Anterior cingulate cortex (tissue), 58 donors: ENCODE measurements around the gene SPINK14.

Experiments used
- DNase-seq, 58 donors: peaks; one replicate each; lab custom pipeline; 2025; lab: John Stamatoyannopoulos, UW

SPINK14 gene, protein sequence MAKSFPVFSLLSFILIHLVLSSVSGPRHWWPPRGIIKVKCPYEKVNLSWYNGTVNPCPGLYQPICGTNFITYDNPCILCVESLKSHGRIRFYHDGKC

DNA sequence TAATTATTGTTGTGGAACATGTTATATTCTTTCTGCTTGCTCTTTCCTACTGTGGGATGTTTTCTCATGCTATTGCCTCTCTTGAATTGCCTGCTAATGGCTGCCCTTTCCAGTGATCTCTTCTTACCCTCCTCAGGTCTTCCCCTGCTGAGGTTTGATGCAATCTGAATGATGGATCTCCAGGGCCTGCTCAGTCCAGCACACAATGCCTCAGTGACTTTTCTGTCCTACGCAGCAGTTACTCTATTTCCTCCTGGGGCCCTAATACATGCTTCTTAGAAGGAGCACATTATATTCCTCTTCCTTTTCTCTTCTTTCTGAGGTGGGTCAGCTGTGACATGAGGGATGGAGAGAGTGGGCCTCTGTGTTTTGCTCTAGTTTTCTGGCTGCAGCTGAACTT, at the start of gene SPINK14:
Gene SPINK14, plus strand, starts transcription at position 301 of the 400 bp plus-strand sequence. CDS start 1,187 bp downstream, outside the sequence.
- no peak for DNase-seq

DNA sequence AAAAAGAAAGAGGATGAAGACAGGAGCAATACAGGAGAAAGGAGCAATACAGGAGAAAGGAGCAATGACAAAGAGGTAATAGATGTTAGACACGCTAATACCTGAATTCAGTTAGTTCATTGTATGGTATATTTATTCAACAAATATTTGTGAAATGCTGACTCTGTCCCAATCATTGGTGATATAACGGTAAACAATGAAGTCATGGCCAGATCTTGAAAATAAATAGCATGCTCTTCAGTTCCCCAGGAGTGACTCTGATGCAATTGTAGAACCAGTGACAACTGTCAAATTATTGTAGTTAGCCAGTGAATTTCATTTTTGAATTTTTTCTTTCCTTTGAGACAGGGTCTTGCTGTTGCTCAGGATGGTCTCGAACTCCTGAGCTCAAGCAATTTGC, 48.0 kb upstream of the SPINK14 start:
- no peak for DNase-seq

DNA sequence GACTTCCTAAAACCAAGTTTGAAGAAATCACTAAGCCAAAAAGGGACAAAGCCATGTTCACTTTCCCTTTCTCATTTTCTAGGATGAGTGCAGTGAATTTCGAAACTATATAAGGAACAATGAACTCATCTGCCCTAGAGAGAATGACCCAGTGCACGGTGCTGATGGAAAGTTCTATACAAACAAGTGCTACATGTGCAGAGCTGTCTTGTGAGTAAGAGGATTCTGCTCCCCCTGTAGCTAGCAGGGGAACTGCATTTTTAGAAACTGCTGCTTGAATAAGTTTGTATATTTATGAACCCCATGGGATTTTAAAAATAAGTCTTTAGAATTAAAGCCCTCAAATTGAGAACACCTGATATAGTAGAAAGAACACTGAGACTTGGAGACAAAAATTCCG, 42.7 kb upstream of the SPINK14 start:
- no peak for DNase-seq

DNA sequence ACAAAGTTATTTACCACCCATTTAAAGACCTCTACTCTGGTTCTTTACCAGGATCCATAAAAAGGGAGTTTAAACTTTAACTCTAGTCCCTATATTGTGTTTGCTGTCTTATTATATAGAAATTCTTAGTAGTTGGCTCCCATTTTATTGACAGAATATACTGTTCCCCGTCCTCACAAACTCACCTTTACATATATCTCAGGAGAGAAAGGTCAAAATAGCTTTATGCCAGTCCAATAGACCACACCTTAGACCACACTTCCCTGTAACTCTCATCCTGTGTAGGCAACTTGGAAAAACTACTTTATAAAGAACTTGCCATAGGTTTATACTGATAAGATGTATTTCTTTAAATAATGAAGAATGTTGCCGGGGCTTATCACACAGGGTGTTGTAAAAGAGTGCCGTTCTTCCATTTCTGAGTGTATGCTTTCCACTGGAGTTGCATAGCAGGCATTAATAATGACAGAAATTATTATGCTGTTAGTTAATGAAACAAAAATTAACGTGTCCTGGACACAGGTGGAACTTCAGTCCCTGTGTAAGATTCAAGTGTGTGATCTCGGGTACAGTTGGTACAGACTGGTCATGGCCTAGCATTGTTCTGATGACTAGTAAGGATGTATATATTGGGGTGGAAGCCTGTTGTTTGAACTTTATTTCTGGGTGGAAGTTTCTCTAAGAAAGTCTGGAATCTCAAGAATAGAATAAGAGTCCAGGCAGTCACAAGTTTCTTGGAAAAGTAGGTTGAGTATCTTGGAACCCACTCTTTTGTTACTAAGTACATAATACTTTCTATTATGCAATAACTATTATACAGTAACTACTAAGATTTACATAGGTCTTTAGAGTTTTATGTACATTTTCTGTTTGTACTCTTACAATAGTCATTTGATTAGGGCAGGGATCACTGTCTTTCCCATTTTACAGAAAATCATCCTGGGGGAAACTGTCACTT, 33.0 kb upstream of the SPINK14 start:
- DNase-seq: no peak

DNA sequence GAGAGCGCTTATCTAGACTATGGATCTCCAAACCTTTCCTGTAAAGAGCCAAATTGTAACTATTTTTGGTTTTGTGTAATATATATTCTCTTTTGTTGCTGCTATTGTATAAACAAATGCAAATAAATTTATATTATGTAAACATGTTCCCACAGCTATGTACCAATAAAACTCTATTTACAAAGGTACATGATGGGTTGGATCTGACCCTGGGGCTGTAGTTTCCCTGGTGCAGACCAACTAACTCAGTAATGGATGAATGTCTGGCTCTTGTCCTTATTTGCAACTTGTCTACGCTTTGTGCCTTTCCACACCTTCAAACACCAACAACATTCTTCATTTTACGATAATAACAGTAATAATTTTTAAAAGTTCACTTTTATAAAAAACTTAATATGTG, 27.5 kb upstream of the SPINK14 start:
- no peak for DNase-seq

DNA sequence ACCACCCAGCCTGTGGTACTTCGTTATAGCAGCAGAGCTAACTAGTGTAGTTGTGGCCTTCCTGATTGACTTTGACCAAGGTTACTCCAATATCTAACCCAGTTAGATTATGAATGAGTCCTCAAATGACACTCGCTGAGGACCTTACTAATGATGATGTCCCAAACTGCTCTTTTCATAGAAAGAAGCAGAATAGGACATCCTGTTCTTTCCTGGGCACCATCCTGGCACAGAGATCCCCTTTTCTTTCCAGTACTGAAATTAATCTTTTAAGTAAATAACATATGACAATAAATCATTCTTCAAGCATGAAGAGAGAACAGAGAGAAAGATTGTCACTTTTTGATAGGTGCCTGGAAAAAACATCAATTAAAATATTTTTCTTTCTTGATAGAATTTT, 26.7 kb upstream of the SPINK14 start:
- DNase-seq: no peak

DNA sequence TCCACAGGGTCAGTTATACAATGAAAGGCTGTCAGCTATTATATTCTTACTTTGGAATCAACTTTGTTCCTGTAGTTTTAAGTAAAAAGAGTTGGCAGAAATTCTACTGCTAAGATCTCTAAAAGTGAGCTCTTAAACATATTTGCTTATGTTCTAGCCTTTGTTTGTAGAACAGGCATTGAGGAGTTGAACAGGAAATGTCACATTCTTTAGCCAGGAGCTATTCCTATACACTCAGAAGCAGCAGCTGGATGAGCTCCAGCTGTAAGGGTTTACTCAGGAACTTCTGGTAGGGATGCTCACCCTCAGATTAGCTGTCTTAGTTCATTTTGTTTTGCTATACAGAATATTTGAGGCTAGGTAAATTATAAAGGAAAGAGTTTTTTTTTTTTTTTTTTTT, 22.4 kb upstream of the SPINK14 start:
- DNase-seq: no peak

DNA sequence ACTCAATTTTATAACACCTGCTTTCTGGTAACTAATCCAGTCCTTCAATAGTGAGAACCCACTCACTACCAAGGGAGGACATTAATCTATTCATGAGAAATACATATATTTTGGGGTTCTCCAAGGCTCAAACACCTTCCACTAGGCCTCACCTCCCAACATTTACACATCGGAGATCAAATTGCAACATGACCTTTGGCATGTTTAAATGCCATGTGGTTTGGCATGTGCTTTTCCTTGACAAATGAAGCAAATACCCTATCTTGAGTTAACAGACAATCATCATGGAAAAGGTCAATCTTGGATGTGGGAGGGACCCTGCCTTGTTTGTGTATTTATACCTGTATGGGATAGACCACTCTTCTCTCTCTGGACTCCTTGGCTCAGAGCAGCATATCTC, 21.9 kb upstream of the SPINK14 start:
- DNase-seq: no peak

DNA sequence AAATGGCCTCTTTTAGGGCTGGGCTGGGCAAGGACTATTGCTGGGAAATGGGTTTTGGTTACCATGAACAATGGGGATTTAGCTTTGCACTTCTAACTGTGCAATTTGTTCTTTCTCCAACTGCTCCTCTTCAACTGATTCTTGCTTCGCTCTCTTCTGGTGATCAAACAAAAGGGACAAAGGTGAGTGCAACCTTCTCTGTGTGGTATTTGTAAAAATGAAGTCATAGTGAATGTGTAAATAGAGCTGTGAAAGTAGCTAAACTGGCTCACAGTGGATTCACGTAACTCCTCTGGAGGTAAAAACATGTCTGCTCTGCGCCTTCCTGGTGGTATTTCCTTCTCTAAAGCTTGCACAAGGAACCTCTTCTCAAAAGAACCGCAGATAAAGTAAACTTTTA, 20.9 kb upstream of the SPINK14 start:
- no peak for DNase-seq

DNA sequence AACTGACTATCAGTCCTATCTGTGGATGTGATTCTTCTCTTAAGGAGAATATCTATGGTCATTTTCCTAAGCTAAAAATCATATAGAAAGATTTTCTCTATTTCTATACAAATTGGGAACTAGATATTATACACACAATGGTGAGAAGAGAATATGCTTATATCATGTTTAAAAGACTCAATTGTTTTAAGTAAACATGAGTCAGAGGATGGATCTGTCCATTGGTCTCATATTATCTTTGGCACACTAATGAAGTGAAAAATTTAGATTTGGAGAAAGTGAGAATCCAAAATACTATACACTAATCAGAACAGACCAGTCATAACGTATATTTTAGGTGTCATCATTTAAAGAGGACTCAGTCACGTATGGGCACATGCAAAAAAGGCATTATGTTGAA, 16.5 kb upstream of the SPINK14 start:
- DNase-seq: no peak

DNA sequence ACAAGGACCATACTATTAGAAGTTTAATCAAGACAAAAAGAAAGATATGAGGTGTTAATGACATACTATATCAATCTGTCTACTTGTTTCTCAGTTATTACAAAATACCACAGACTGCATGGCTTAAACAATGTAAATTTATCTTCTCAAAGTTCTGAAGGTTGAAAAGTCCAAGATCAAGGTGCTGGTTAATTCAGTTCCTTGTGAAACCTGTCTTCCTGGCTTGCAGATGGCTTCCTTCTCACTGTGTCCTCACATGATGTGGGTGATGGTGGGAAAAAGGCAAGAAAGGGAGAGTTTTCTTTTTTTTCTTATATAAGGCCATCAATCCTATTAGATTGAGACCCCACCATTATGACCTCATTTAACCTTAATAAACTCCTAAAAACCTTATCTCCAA, 15.6 kb upstream of the SPINK14 start:
- no peak for DNase-seq

DNA sequence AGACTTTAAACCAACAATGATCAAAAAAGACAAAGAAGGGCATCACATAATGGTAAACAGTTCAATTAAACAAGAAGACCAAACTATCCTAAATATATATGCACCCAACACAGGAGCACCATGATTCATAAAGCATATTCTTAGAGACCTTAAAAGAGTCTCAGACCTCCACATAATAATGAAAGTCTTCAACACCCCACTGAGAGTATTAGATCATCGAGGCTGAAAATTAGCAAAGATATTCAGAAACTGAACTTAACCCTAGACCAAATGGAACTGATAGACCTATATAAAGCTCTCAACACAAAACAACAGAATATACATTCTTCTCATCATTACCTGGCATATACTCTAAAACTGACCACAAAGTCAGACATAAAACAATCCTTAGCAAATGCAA, 11.7 kb upstream of the SPINK14 start:
- no peak for DNase-seq

DNA sequence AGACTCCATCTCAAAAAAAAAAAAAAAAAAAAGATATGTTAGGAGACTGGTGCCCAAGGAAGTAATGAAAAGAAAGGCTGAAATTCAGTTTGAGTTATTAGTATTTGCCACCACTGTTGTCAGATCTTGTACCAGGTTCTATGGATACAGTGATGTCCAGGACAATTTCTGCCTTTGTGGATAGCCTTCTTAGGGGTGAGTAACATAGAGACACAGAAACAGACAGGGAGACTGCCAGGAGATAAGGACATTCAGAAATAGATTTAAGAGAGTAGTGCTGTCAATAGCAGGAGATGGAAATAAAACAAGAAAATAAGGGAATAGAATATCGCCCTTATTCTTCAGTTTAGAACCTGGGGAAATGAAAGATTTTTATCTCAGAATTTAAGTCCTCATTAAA, 6.3 kb upstream of the SPINK14 start:
- DNase-seq: no peak

DNA sequence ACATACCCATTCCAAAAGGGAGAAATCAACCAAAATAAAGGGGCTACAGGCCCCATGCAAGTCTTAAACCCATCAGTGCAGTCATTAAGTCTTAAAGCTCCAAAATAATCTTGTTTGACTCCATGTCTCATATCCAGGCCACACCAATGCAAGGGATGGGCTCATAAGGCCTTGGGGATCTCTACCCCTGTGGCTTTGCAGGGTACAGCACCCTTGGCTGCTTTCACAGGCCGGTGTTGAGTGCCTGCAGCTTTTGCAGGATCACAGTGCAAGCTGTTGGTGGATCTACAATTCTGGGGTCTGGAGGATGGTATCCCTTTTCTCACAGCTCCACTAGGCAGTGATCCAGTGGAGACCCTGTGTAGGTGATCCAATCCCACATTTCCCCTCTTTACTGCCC, 5.0 kb upstream of the SPINK14 start:
- no peak for DNase-seq

DNA sequence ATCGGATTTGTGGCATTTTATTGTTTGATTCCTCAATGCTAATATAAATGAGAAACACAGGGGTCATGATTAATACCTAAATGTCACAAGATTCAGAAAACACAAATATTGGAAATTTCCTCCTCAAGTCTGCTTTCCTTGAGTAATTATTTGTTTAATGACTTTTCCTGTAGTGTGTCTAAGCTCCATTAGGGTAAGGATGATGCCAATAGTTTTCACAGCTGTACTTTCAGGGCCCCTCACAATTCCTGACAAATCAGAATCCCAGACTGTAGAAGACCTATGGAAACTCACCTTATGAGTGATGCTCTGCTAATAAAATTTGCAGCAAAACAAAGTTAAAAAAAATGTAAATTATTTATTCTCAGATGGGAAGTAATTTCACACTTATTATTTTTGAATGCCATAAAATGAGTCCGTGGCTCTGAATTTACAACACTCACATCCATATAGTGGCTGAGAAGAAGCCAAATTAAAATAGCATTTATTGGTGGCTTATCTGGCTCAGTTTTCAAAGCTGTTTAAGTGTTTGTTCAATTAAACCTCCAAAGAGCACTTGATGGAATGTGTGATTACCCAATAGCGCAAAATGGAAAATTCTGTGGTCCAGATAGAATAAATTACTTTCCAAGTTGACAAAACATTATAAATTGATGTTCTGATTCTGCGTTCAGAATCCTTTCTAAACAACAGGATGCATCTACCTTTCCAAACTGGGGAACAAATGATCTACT, 1.6 kb upstream of the SPINK14 start:
- no peak for DNase-seq

DNA sequence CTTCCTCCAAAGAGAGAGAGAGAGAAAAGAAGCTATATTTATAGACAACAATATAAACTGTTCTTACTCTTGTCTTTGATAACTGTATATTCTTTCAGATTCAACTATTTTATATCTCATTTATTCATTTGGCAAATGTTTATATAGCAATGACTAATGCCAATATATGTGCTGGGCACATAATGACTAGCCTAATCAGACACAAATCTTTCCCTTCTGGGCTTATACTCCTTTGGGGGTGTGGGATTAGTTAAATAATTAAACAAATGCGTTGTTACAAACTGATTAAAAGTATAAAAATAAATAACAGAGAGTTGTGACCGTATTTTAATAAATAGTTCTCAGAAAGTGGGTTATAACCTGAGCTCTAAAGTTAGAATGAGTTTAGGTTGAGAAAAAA, 4.0 kb downstream of the SPINK14 start:
- no peak for DNase-seq

DNA sequence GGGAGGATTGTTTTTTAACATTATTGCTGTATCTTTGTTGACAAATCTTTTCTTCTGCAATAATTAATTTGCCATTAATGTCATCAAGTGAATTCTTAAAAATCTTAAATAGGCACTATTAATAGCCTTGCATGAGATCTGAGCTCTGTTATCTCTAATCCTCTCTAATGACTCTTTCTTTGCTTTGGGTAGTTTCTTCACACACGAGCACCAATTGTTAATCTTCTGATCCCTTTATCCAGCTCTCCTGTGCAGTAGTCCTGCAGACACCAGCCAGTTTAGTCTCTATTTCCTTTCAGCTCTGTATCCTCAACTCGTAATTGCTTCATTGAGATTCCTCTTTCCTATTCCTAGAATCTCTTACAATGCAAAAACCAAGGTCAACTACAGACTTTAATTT, 8.1 kb downstream of the SPINK14 start:
- DNase-seq: no peak

DNA sequence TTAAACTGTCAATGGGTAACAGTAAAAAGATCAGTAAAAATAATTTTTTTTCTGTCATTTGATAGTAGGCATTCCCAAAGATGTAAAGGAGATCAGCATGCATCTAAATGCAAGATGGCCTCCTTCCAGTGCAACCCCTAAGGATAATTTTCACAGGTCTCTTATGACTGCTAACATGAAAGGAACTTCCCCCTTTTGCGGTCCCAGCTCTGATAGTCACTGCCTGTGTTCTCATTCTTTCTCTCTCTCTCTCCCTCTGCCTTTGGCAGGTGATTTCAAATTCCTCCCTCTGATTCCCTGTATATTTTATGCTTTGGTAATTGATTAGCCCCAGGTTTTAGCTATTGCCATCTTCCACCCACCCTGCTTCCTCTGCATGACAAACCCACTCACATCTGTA, 8.9 kb downstream of the SPINK14 start:
- no peak for DNase-seq

DNA sequence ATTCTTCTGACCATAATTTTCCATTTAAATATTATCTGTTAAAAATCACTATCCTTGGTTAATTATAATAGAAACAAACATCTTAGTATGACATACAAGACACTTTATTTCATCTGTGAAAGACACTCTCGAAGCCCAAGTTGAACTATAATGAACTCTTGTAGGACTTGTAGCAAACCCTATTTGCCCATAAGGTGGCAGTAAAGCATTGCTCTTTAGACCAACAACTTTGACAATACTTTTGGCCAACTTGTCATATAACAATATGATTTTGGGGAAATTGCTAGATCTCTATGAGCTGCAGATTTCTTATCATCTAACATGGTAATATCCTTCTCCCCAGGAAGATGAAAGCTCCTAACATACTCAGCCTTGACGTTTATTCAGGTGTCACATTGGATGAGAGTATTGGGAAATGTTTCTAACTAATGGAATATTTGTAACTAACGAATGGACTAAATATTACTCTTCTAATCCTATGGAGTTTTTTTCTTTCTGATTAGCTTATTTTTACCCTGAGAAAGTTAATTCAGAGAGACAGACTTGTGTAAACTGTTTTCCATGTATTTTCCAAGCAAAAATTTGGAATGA, 11.0 kb downstream of the SPINK14 start:
- peak in 3 of 58 donors; percentile 0 to 50 (median 28) for DNase-seq

DNA sequence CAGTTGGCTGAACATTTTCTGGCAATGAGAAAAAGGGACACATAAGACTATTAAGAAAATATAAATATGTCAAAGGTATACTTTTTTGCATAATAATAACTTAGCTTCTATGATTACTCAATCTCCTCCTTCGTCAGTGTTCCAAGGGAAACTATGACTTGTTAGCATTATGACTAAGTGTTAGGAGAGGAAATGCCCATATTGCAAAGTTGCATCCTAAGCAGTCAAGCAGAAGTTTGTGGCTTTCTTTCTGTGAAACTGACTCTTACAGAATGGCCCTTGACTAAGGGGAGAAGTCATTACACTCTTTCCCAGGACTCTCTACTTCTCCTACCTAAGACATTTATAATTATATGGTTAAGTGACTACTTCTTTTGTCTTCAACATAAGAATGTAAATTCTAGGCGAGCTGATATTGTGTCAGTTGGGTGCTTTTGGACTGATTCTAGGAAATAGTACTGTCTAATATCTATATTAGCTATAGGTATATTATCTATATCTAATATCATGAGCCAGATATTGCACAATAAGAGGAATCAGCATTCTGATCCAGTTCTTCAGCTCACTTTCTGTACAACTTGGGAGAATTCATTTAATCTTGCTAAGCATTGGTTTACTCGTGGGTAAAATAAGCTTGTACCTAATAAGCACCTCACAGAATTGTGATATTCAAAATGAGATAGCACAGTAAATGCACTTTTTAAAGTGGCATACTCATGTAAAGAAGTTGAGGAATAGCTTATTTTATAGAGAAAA, 18.1 kb downstream of the SPINK14 start:
- DNase-seq: no peak
